ENCODE data around the gene FGF4. TPM values are rescaled to one million over a fixed set of nuclear protein-coding genes. Genes with fewer than 3 reads are reported as not detected.

Gene FGF4
- total RNA-seq, 1 donor from 2014 or later, result not detected

DNA sequence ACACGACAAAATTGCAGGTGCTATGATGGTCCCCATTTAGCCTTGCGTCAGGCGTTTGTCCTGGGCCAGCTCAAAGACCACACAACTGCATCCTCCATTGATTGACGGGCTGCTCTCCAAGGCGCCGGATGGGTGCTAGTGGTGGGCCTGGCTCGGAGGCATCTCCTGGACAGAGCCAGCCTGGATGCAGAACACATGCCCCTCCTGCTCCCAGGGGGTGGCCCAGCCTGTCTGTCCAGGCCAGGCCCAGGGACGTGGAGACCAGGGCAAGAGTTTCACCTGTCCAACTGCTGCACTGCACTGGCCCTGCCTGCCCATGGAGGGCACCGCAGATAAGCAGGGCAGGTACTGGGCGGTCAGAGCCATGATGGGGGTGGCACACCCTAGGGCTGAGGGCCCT lies 47.9 kb downstream of the FGF4 start:
- Histone ChIP-seq H3K4me1 (no peaks in the 10 kb centered on the region), H3K4me3 (no peak overlapping the region), H3K9me3 (no peaks in the 10 kb centered on the region), H3K27me3 (no peaks in the 10 kb centered on the region), H3K36me3 (no peaks in the 10 kb centered on the region), H3K27ac (no peak overlapping the region)
- intact Hi-C loops (cut with DNase I), result no loop called here
- no peak for TF ChIP-seq CTCF (IDR thresholded peaks at IDR 0.05)
- DNase-seq (ENCODE audit: low spot score in 2 of 2), result no peak

GRCh38 chr11:69726481-69726880 lies 48.7 kb downstream of the FGF4 start:
- TF ChIP-seq CTCF (IDR thresholded peaks at IDR 0.05), result no peak
- intact Hi-C loops (cut with DNase I), result no loop called here
- H3K27me3 ChIP-seq, result no peaks in the 10 kb centered on the region
- H3K27ac ChIP-seq, result no peak overlapping the region
- DNase-seq (ENCODE audit: low spot score in 2 of 2), result no peak
- no peaks in the 10 kb centered on the region for H3K9me3 ChIP-seq
- H3K4me3 ChIP-seq, result no peak overlapping the region
- H3K36me3 ChIP-seq, result no peaks in the 10 kb centered on the region
- no peaks in the 10 kb centered on the region for H3K4me1 ChIP-seq

DNA sequence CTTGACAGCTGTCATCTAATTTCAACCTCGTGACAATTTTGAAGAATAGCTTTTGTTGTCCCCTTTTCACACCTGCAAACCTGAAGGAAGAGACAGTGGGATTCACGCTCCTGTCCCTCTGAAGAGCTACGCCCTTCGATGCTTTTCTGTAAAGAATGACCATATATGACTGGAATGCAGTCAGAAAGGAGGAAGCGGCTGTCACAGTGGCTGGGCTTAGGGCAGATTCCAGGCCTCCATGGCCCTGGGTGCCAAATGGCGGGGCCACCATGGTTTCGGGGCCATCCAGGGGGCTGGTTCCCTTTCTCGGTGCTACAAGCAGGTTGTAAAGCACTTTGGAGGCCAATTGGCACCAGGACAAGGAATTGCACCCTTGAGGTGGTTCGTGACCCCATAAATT lies 49.1 kb downstream of the FGF4 start:
- TF ChIP-seq CTCF (IDR thresholded peaks at IDR 0.05), result no peak
- no peaks in the 10 kb centered on the region for H3K27me3 ChIP-seq
- DNase-seq (ENCODE audit: low spot score in 2 of 2), result no peak
- intact Hi-C loops (cut with DNase I), result no loop called here
- no peaks in the 10 kb centered on the region for H3K36me3 ChIP-seq
- no peak overlapping the region for H3K4me3 ChIP-seq
- H3K4me1 ChIP-seq, result no peaks in the 10 kb centered on the region
- H3K9me3 ChIP-seq, result no peaks in the 10 kb centered on the region
- no peak overlapping the region for H3K27ac ChIP-seq

- Histone ChIP-seq H3K4me3 (no peak overlapping the region), H3K27me3 (no peaks in the 10 kb centered on the region), H3K9me3 (no peaks in the 10 kb centered on the region), H3K4me1 (no peaks in the 10 kb centered on the region), H3K36me3 (no peaks in the 10 kb centered on the region), H3K27ac (no peak overlapping the region)
- TF ChIP-seq CTCF (IDR thresholded peaks at IDR 0.05), result no peak
- intact Hi-C loops (cut with DNase I), result no loop called here
- DNase-seq (ENCODE audit: low spot score in 2 of 2), result no peak
Measured at GRCh38 chr11:69721745-69722144, 53.4 kb downstream of the FGF4 start.

- no peaks in the 10 kb centered on the region for H3K9me3 ChIP-seq
- no peak overlapping the region for H3K4me3 ChIP-seq
- no peak for TF ChIP-seq CTCF (IDR thresholded peaks at IDR 0.05)
- DNase-seq (ENCODE audit: low spot score in 2 of 2), result no peak
- no peak overlapping the region for H3K27ac ChIP-seq
- H3K36me3 ChIP-seq, result no peaks in the 10 kb centered on the region
- no peaks in the 10 kb centered on the region for H3K27me3 ChIP-seq
- intact Hi-C loops (cut with DNase I), result no loop called here
- no peaks in the 10 kb centered on the region for H3K4me1 ChIP-seq
Measured at GRCh38 chr11:69721106-69721505, 54.0 kb downstream of the FGF4 start.

Other genes starting within 250 kb of the FGF4 start
- 90.6 TPM for gene CCND1, start 134.2 kb downstream of the FGF4 start, total RNA-seq
- gene LTO1, start 100.0 kb downstream of the FGF4 start, total RNA-seq, result 10.2 TPM
- gene FGF19, start 71.3 kb downstream of the FGF4 start, total RNA-seq, result not detected
- not detected for gene FGF3, start 44.1 kb upstream of the FGF4 start, total RNA-seq

All from ascending aorta (tissue), 2 donors.